ENCODE measurements around the gene OSM. TPM values are rescaled to one million over a fixed set of nuclear protein-coding genes. Genes with fewer than 3 reads are reported as not detected.

OSM gene
- total and polyA plus RNA-seq, 2 experiments from 2014 or later, result not detected

GRCh38 chr22:30238136-30238535 lies 28.5 kb downstream of the OSM start (continued):
- TF ChIP-seq, protein P1, sequence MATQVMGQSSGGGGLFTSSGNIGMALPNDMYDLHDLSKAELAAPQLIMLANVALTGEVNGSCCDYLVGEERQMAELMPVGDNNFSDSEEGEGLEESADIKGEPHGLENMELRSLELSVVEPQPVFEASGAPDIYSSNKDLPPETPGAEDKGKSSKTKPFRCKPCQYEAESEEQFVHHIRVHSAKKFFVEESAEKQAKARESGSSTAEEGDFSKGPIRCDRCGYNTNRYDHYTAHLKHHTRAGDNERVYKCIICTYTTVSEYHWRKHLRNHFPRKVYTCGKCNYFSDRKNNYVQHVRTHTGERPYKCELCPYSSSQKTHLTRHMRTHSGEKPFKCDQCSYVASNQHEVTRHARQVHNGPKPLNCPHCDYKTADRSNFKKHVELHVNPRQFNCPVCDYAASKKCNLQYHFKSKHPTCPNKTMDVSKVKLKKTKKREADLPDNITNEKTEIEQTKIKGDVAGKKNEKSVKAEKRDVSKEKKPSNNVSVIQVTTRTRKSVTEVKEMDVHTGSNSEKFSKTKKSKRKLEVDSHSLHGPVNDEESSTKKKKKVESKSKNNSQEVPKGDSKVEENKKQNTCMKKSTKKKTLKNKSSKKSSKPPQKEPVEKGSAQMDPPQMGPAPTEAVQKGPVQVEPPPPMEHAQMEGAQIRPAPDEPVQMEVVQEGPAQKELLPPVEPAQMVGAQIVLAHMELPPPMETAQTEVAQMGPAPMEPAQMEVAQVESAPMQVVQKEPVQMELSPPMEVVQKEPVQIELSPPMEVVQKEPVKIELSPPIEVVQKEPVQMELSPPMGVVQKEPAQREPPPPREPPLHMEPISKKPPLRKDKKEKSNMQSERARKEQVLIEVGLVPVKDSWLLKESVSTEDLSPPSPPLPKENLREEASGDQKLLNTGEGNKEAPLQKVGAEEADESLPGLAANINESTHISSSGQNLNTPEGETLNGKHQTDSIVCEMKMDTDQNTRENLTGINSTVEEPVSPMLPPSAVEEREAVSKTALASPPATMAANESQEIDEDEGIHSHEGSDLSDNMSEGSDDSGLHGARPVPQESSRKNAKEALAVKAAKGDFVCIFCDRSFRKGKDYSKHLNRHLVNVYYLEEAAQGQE (IDR thresholded peaks at IDR 0.05; ENCODE audit: unreplicated experiment), result no peak
- no peak for TF ChIP-seq ETS1 (IDR thresholded peaks at IDR 0.05)

- Histone ChIP-seq H3K4me1 (ENCODE audit: insufficient read depth) (peaks cover 32% of the 10 kb centered on the region), H3K79me2 (replicated peaks; ENCODE audit: insufficient read depth) (no peaks in the 10 kb centered on the region), H3K9me2 (ENCODE audit: insufficient read depth) (no peaks in the 10 kb centered on the region), H4K20me1 (replicated peaks; ENCODE audit: insufficient read depth) (no peaks in the 10 kb centered on the region), H2AFZ (no peak overlapping the region), H3K36me3 (ENCODE audit: insufficient read depth) (no peaks in the 10 kb centered on the region), H3K4me2 (no peak overlapping the region), H3K27ac (ENCODE audit: low read depth) (no peak overlapping the region), H3K27me3 (ENCODE audit: insufficient read depth) (no peaks in the 10 kb centered on the region), H3K4me3 (no peak overlapping the region), H3F3A (replicated peaks; ENCODE audit: low read depth) (no peaks in the 10 kb centered on the region)
- H3K27me3 Mint-ChIP-seq (ENCODE audit: insufficient read depth, low read depth, poor library complexity), result peaks cover 8% of the 10 kb centered on the region
- H3K4me3 Mint-ChIP-seq, result no peak overlapping the region
- no peaks in the 10 kb centered on the region; the same call in 2 of the 3 replicates for H3K36me3 Mint-ChIP-seq (ENCODE audit: low read depth)
- H3K27ac Mint-ChIP-seq, result no peak overlapping the region
- H3K4me1 Mint-ChIP-seq, result peaks cover 42% of the 10 kb centered on the region
- DNase-seq (ENCODE audit: low spot score) (no peak), ATAC-seq (no peak)
- H3K9me3 Mint-ChIP-seq, result no peaks in the 10 kb centered on the region; the same call in 2 of the 3 replicates
- TF ChIP-seq STAT1 (IDR thresholded peaks at IDR 0.05; ENCODE audit: unreplicated experiment) (no peak), ZNF331 (CRISPR knock-in tag; IDR thresholded peaks at IDR 0.05; ENCODE audit: low read depth) (no peak), JUNB (IDR thresholded peaks at IDR 0.05; ENCODE audit: unreplicated experiment) (no peak), CREB1 (CRISPR knock-in tag; IDR thresholded peaks at IDR 0.05; ENCODE audit: low read depth) (no peak), ETS1 (IDR thresholded peaks at IDR 0.05) (no peak), EZH2phosphoT487 (IDR thresholded peaks at IDR 0.05; ENCODE audit: unreplicated experiment) (no peak), ZNF114 (CRISPR knock-in tag; IDR thresholded peaks at IDR 0.05) (no peak), POLR2AphosphoS5 (IDR thresholded peaks at IDR 0.05; ENCODE audit: low read depth) (no peak), EZH2 (IDR thresholded peaks at IDR 0.05; ENCODE audit: low read depth, unreplicated experiment) (no peak)
- TF ChIP-seq, protein P2, sequence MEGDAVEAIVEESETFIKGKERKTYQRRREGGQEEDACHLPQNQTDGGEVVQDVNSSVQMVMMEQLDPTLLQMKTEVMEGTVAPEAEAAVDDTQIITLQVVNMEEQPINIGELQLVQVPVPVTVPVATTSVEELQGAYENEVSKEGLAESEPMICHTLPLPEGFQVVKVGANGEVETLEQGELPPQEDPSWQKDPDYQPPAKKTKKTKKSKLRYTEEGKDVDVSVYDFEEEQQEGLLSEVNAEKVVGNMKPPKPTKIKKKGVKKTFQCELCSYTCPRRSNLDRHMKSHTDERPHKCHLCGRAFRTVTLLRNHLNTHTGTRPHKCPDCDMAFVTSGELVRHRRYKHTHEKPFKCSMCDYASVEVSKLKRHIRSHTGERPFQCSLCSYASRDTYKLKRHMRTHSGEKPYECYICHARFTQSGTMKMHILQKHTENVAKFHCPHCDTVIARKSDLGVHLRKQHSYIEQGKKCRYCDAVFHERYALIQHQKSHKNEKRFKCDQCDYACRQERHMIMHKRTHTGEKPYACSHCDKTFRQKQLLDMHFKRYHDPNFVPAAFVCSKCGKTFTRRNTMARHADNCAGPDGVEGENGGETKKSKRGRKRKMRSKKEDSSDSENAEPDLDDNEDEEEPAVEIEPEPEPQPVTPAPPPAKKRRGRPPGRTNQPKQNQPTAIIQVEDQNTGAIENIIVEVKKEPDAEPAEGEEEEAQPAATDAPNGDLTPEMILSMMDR (conservative IDR thresholded peaks at IDR 0.05; ENCODE audit: low read depth in 2 of 2), result no peak
- TF ChIP-seq, protein P3, sequence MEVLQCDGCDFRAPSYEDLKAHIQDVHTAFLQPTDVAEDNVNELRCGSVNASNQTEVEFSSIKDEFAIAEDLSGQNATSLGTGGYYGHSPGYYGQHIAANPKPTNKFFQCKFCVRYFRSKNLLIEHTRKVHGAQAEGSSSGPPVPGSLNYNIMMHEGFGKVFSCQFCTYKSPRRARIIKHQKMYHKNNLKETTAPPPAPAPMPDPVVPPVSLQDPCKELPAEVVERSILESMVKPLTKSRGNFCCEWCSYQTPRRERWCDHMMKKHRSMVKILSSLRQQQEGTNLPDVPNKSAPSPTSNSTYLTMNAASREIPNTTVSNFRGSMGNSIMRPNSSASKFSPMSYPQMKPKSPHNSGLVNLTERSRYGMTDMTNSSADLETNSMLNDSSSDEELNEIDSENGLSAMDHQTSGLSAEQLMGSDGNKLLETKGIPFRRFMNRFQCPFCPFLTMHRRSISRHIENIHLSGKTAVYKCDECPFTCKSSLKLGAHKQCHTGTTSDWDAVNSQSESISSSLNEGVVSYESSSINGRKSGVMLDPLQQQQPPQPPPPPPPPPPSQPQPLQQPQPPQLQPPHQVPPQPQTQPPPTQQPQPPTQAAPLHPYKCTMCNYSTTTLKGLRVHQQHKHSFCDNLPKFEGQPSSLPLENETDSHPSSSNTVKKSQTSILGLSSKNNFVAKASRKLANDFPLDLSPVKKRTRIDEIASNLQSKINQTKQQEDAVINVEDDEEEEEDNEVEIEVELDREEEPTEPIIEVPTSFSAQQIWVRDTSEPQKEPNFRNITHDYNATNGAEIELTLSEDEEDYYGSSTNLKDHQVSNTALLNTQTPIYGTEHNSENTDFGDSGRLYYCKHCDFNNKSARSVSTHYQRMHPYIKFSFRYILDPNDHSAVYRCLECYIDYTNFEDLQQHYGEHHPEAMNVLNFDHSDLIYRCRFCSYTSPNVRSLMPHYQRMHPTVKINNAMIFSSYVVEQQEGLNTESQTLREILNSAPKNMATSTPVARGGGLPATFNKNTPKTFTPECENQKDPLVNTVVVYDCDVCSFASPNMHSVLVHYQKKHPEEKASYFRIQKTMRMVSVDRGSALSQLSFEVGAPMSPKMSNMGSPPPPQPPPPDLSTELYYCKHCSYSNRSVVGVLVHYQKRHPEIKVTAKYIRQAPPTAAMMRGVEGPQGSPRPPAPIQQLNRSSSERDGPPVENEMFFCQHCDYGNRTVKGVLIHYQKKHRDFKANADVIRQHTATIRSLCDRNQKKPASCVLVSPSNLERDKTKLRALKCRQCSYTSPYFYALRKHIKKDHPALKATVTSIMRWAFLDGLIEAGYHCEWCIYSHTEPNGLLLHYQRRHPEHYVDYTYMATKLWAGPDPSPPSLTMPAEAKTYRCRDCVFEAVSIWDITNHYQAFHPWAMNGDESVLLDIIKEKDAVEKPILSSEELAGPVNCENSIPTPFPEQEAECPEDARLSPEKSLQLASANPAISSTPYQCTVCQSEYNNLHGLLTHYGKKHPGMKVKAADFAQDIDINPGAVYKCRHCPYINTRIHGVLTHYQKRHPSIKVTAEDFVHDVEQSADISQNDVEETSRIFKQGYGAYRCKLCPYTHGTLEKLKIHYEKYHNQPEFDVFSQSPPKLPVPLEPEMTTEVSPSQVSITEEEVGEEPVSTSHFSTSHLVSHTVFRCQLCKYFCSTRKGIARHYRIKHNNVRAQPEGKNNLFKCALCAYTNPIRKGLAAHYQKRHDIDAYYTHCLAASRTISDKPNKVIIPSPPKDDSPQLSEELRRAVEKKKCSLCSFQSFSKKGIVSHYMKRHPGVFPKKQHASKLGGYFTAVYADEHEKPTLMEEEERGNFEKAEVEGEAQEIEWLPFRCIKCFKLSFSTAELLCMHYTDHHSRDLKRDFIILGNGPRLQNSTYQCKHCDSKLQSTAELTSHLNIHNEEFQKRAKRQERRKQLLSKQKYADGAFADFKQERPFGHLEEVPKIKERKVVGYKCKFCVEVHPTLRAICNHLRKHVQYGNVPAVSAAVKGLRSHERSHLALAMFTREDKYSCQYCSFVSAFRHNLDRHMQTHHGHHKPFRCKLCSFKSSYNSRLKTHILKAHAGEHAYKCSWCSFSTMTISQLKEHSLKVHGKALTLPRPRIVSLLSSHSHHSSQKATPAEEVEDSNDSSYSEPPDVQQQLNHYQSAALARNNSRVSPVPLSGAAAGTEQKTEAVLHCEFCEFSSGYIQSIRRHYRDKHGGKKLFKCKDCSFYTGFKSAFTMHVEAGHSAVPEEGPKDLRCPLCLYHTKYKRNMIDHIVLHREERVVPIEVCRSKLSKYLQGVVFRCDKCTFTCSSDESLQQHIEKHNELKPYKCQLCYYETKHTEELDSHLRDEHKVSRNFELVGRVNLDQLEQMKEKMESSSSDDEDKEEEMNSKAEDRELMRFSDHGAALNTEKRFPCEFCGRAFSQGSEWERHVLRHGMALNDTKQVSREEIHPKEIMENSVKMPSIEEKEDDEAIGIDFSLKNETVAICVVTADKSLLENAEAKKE (CRISPR knock-in tag; IDR thresholded peaks at IDR 0.05), result no peak
Observed at GRCh38 chr22:30236875-30237274, 29.8 kb downstream of the OSM start.

All from GM23338 (cell line).